Measurements from ENCODE around the gene CARS2. TPM values are rescaled to one million over a fixed set of nuclear protein-coding genes. Genes with fewer than 3 reads are reported as not detected.
A peak's percentile ranks its signal among the peaks of the same experiment; 100 is the strongest.

Gene CARS2
- total and polyA plus RNA-seq, 2 experiments from 2014 or later: 39.0 to 53.5 TPM

- peak; percentile 49 for DNase-seq (ENCODE audit: low spot score)
- H3K27me3 Mint-ChIP-seq (ENCODE audit: insufficient read depth, low read depth, poor library complexity): peaks cover 5% of the 10 kb centered on the region
- H3K36me3 Mint-ChIP-seq (ENCODE audit: low read depth): peaks cover 34% of the 10 kb centered on the region
- Histone ChIP-seq H3F3A (replicated peaks; ENCODE audit: low read depth) (no peaks in the 10 kb centered on the region), H4K20me1 (replicated peaks; ENCODE audit: insufficient read depth) (peaks cover 48% of the 10 kb centered on the region), H3K27me3 (ENCODE audit: insufficient read depth) (no peaks in the 10 kb centered on the region), H3K79me2 (replicated peaks; ENCODE audit: insufficient read depth) (peaks cover 96% of the 10 kb centered on the region), H3K9me2 (ENCODE audit: insufficient read depth) (no peaks in the 10 kb centered on the region), H3K4me3 (no peak overlapping the region), H3K27ac (ENCODE audit: low read depth) (0 out of 2 replicates have a peak overlapping the region, but pooled peaks have one; percentile 72), H3K4me2 (no peak overlapping the region), H3K36me3 (ENCODE audit: insufficient read depth) (no peaks in the 10 kb centered on the region), H3K4me1 (ENCODE audit: insufficient read depth) (no peaks in the 10 kb centered on the region), H2AFZ (no peak overlapping the region)
- H3K27ac Mint-ChIP-seq: 0 out of 2 replicates have a peak overlapping the region, but pooled peaks have one; percentile 47
- peaks cover 9% of the 10 kb centered on the region; the same call in 2 of the 3 replicates for H3K4me1 Mint-ChIP-seq
- no peak for TF ChIP-seq CREB1 (CRISPR knock-in tag; IDR thresholded peaks at IDR 0.05; ENCODE audit: low read depth)
- TF ChIP-seq POLR2AphosphoS5 (IDR thresholded peaks at IDR 0.05; ENCODE audit: low read depth): no peak
- no peak for TF ChIP-seq EZH2phosphoT487 (IDR thresholded peaks at IDR 0.05; ENCODE audit: unreplicated experiment)
- no peak for TF ChIP-seq CTCF (conservative IDR thresholded peaks at IDR 0.05; ENCODE audit: low read depth in 2 of 2)
- no peak for TF ChIP-seq ZNF331 (CRISPR knock-in tag; IDR thresholded peaks at IDR 0.05; ENCODE audit: low read depth)
- H3K4me3 Mint-ChIP-seq: no peak overlapping the region
- no peaks in the 10 kb centered on the region for H3K9me3 Mint-ChIP-seq
- peak; percentile 26 for ATAC-seq
These were observed 80.9 kb downstream of the CARS2 start for GRCh38 chr13:110624766-110625756.

GRCh38 chr13:110620596-110620995 lies 85.3 kb downstream of the CARS2 start:
- Mint-ChIP-seq H3K9me3 (no peaks in the 10 kb centered on the region), H3K4me3 (no peak overlapping the region), H3K36me3 (ENCODE audit: low read depth) (peaks cover 11% of the 10 kb centered on the region), H3K27ac (no peak overlapping the region), H3K27me3 (ENCODE audit: insufficient read depth, low read depth, poor library complexity) (peaks cover 4% of the 10 kb centered on the region), H3K4me1 (peaks cover 27% of the 10 kb centered on the region)
- Histone ChIP-seq H3K27me3 (ENCODE audit: insufficient read depth) (no peaks in the 10 kb centered on the region), H4K20me1 (replicated peaks; ENCODE audit: insufficient read depth) (peaks cover 54% of the 10 kb centered on the region), H2AFZ (no peak overlapping the region), H3K9me2 (ENCODE audit: insufficient read depth) (no peaks in the 10 kb centered on the region), H3K36me3 (ENCODE audit: insufficient read depth) (no peaks in the 10 kb centered on the region), H3K27ac (ENCODE audit: low read depth) (no peak overlapping the region), H3K79me2 (replicated peaks; ENCODE audit: insufficient read depth) (peaks cover 97% of the 10 kb centered on the region), H3K4me2 (no peak overlapping the region), H3F3A (replicated peaks; ENCODE audit: low read depth) (0 out of 2 replicates have a peak, but pooled peaks cover 3% of the 10 kb centered on the region), H3K4me3 (no peak overlapping the region), H3K4me1 (ENCODE audit: insufficient read depth) (peaks cover 14% of the 10 kb centered on the region)
- DNase-seq (ENCODE audit: low spot score) (no peak), ATAC-seq (no peak)
- TF ChIP-seq EZH2phosphoT487 (IDR thresholded peaks at IDR 0.05; ENCODE audit: unreplicated experiment) (no peak), CTCF (conservative IDR thresholded peaks at IDR 0.05; ENCODE audit: low read depth in 2 of 2) (no peak), JUNB (IDR thresholded peaks at IDR 0.05; ENCODE audit: unreplicated experiment) (no peak), STAT1 (IDR thresholded peaks at IDR 0.05; ENCODE audit: unreplicated experiment) (no peak), REST (IDR thresholded peaks at IDR 0.05; ENCODE audit: unreplicated experiment) (no peak), ZNF114 (CRISPR knock-in tag; IDR thresholded peaks at IDR 0.05) (no peak)

All from GM23338 (cell line).